SK-N-SH (cell line): ENCODE data around the gene BAIAP3. TPM values are rescaled to one million over a fixed set of nuclear protein-coding genes. Genes with fewer than 3 reads are reported as not detected.
A peak's percentile ranks its signal among the peaks of the same experiment; 100 is the strongest.

Source experiments
- CTCF ChIA-PET: fragments of 300-600, 350-600 bp; formaldehyde crosslinking; extraction: SDS; loops from one replicate; lab custom pipeline; 2021; lab: Yijun Ruan, JAX
- POLR2A ChIA-PET: fragments of 350-600 bp; sonication (Branson Sonifier 250); formaldehyde crosslinking; extraction: SDS; loops from one replicate; lab custom pipeline; 2020; ENCODE audit warnings: antibody characterized with exemption, inconsistent platforms; lab: Yijun Ruan, JAX
- DNase-seq: peaks from one replicate; pipeline ENCODE4 v3.0.0; 2012
- H2AFZ ChIP-seq: fragments of 200-600 bp; sonication (generic); 2 replicates; pipeline ENCODE4 v1.8.1; 2016; ENCODE audit warnings: antibody characterized with exemption, mild to moderate bottlenecking, low read depth
- H3F3A ChIP-seq: fragments of 200-600 bp; sonication (generic); replicated peaks from 2 replicates; pipeline ENCODE3; 2016; ENCODE audit warnings: antibody characterized with exemption, mild to moderate bottlenecking; ENCODE audit not compliant: insufficient read depth
- H3K27ac ChIP-seq, 2 experiments: fragments of 200-500 bp in 1 of 2; fragments of 200-600 bp in 1 of 2; sonication (Bioruptor generic) in 1 of 2; sonication (generic), shearing (Covaris generic) in 1 of 2; 2 replicates each; pipeline versions ENCODE4 v1.5.1 to v1.6.1; 2014 to 2016; ENCODE audit warnings: low read depth in 2 of 2, inconsistent platforms in 1 of 2, low read length in 1 of 2, mild to moderate bottlenecking in 1 of 2, mixed read lengths in 1 of 2
- H3K27me3 ChIP-seq: fragments of 200-600 bp; sonication (generic), shearing (Covaris generic); 2 replicates; pipeline ENCODE4 v1.6.1; 2016; ENCODE audit warnings: mixed run types; ENCODE audit not compliant: insufficient read depth
- H3K36me3 ChIP-seq, 2 experiments: fragments of 200-500 bp in 1 of 2; fragments of 200-600 bp in 1 of 2; sonication (Bioruptor generic) in 1 of 2; sonication (generic) in 1 of 2; replicated peaks in 1 of 2; 2 replicates each; pipeline versions ENCODE3 to v1.5.1; 2014 to 2016; ENCODE audit warnings: low read length in 1 of 2, mild to moderate bottlenecking in 1 of 2; ENCODE audit not compliant: insufficient read depth in 2 of 2, control insufficient read depth in 1 of 2
- H3K4me1 ChIP-seq, 2 experiments: fragments of 200-500 bp in 1 of 2; fragments of 200-600 bp in 1 of 2; sonication (Bioruptor generic) in 1 of 2; sonication (generic), shearing (Covaris generic) in 1 of 2; 2 replicates each; pipeline versions ENCODE4 v1.5.1 to v1.6.1; 2014 to 2016; ENCODE audit warnings: low read depth in 1 of 2, low read length in 1 of 2, mixed run types in 1 of 2; ENCODE audit not compliant: insufficient read depth in 2 of 2, control insufficient read depth in 1 of 2
- H3K4me2 ChIP-seq: fragments of 200-600 bp; sonication (generic), shearing (Covaris generic); 2 replicates; pipeline ENCODE4 v1.6.1; 2017; ENCODE audit warnings: mixed run types
- H3K4me3 ChIP-seq, 2 experiments: fragments of 200-500 bp in 1 of 2; fragments of 200-600 bp in 1 of 2; sonication (Bioruptor generic) in 1 of 2; sonication (generic), shearing (Covaris generic) in 1 of 2; 2 replicates each; pipeline versions ENCODE4 v1.5.1 to v1.8.1; 2014 to 2016; ENCODE audit warnings: low read depth in 2 of 2, inconsistent platforms in 1 of 2, low read length in 1 of 2, mild to moderate bottlenecking in 1 of 2, mixed read lengths in 1 of 2, moderate library complexity in 1 of 2
- H3K79me2 ChIP-seq: fragments of 200-600 bp; sonication (generic); 2 replicates; pipeline ENCODE4 v1.8.1; 2017; ENCODE audit warnings: mild to moderate bottlenecking; ENCODE audit not compliant: insufficient read depth
- H3K9ac ChIP-seq: fragments of 200-600 bp; sonication (generic); 2 replicates; pipeline ENCODE4 v1.6.1; 2017; ENCODE audit warnings: mixed run types
- H3K9me2 ChIP-seq: fragments of 200-600 bp; sonication (generic); 2 replicates; pipeline ENCODE4 v1.6.1; 2017; ENCODE audit warnings: mixed run types
- H3K9me3 ChIP-seq: fragments of 200-600 bp; sonication (generic); 2 replicates; pipeline ENCODE4 v1.6.1; 2017; ENCODE audit warnings: mixed run types, mild to moderate bottlenecking, moderate library complexity
- H4K20me1 ChIP-seq: fragments of 200-600 bp; sonication (generic); 2 replicates; pipeline ENCODE4 v1.6.1; 2017; ENCODE audit warnings: mild to moderate bottlenecking, mixed run types; ENCODE audit not compliant: insufficient read depth
- CTCF ChIP-seq: fragments of 200-600 bp; sonication (generic); IDR thresholded peaks from 2 replicates; pipeline ENCODE4 v1.6.1; 2017; ENCODE audit warnings: antibody characterized with exemption, mild to moderate bottlenecking, moderate library complexity
- ELF1 ChIP-seq: IDR thresholded peaks from 2 replicates; pipeline ENCODE4 v1.4.0; 2012
- EP300 ChIP-seq, 2 experiments: IDR thresholded peaks; 2 replicates each; pipeline versions ENCODE4 v1.4.0 to v1.6.1; 2012; ENCODE audit warnings: borderline replicate concordance in 1 of 2, low read depth in 1 of 2, low read length in 1 of 2
- FOSL2 ChIP-seq: IDR thresholded peaks from 2 replicates; pipeline ENCODE4 v1.4.0; 2012; ENCODE audit warnings: low read depth, mild to moderate bottlenecking, moderate library complexity, borderline replicate concordance
- FOXM1 ChIP-seq: IDR thresholded peaks from 2 replicates; pipeline ENCODE4 v1.4.0; 2012; ENCODE audit warnings: low read depth, mild to moderate bottlenecking
- GATA2 ChIP-seq: sonication (generic); formaldehyde crosslinking; IDR thresholded peaks from 2 replicates; pipeline ENCODE4 v1.5.0; 2020; ENCODE audit warnings: mild to moderate bottlenecking, missing genetic modification reagents
- JUND ChIP-seq: IDR thresholded peaks from 2 replicates; pipeline ENCODE4 v1.4.0; 2012
- MAX ChIP-seq: IDR thresholded peaks from 2 replicates; pipeline ENCODE4 v1.4.0; 2012; ENCODE audit warnings: low read depth
- MEF2A ChIP-seq: IDR thresholded peaks from 2 replicates; pipeline ENCODE4 v1.4.0; 2012; ENCODE audit warnings: low read depth, borderline replicate concordance
- MXI1 ChIP-seq: IDR thresholded peaks from 2 replicates; pipeline ENCODE4 v1.6.1; 2012; ENCODE audit warnings: mild to moderate bottlenecking, low read depth, low read length, improper control_type of control experiment
- PBX3 ChIP-seq: IDR thresholded peaks from 2 replicates; pipeline ENCODE4; 2012
- POLR2AphosphoS5 ChIP-seq: IDR thresholded peaks from 2 replicates; pipeline ENCODE4 v1.6.1; 2012; ENCODE audit warnings: low read depth, low read length
- RAD21 ChIP-seq: IDR thresholded peaks from 2 replicates; pipeline ENCODE4 v1.6.1; 2012; ENCODE audit warnings: mild to moderate bottlenecking, low read length
- RXRA ChIP-seq: IDR thresholded peaks from 2 replicates; pipeline ENCODE4 v1.4.0; 2012; ENCODE audit warnings: low read depth, mild to moderate bottlenecking, borderline replicate concordance
- SIN3A ChIP-seq: IDR thresholded peaks from 2 replicates; pipeline ENCODE4 v1.6.1; 2012; ENCODE audit warnings: low read depth, mild to moderate bottlenecking, low read length, moderate library complexity, borderline replicate concordance
- SMC3 ChIP-seq: IDR thresholded peaks from 2 replicates; pipeline ENCODE4 v1.6.1; 2012; ENCODE audit warnings: low read depth, low read length, improper control_type of control experiment
- TCF12 ChIP-seq: IDR thresholded peaks from 2 replicates; pipeline ENCODE4 v1.4.0; 2012
- TEAD4 ChIP-seq: IDR thresholded peaks from 2 replicates; pipeline ENCODE4 v1.4.0; 2012; ENCODE audit warnings: mild to moderate bottlenecking, borderline replicate concordance; ENCODE audit not compliant: insufficient read depth
- WGBS: methylation state at CpG from one replicate; pipeline ENCODE4 v1.1.6; 2017; ENCODE audit warnings: low lambda C conversion rate; 5-methylcytosine and 5-hydroxymethylcytosine counted together
- polyA plus RNA-seq, 3 experiments: library from polyadenylated mRNA; depleted of rRNA; stranded (reverse); fragments of >200 nt; gene quantifications; 2 replicates each; pipeline ENCODE4 v1.2.3, GENCODE V29; 2012

BAIAP3 gene
- polyA plus RNA-seq, 1 of the 3 experiments (the other 2 are of a cell fraction), result 1.1 TPM

GRCh38 chr16:1297018-1297696, 36.3 kb upstream of the BAIAP3 start:
- H3F3A ChIP-seq, result peaks cover 3% of the 10 kb centered on the region
- no peak for DNase-seq
- no peaks in the 10 kb centered on the region for H4K20me1 ChIP-seq
- WGBS, result 23% methylated on average over 6 of the region's 6 CpGs
- no peaks in the 10 kb centered on the region for H3K36me3 ChIP-seq
- H3K27ac ChIP-seq, result peak overlapping the region in 1 of 2 experiments; percentile 59; a peak in 2 of 4 replicates
- H3K4me2 ChIP-seq, result peak overlapping the region; percentile 13; the same call in 1 of the 2 replicates
- peak overlapping the region; percentile 35; the same call in 1 of the 2 replicates for H3K9ac ChIP-seq
- ChIA-PET CTCF (interaction anchor here (0.9 kb wide), 1 partner anchor 10 kb away, joined by 3 read pairs; no protein-coding TSS in a partner anchor), POLR2A (interaction anchor here (0.6 to 1.0 kb wide), 2 partner anchors 35 to 67 kb away, joined by 3 to 4 read pairs; no protein-coding TSS in a partner anchor)
- H3K27me3 ChIP-seq, result peaks cover 18% of the 10 kb centered on the region; the same call in 1 of the 2 replicates
- peak overlapping the region; percentile 53 for H2AFZ ChIP-seq
- 0 out of 4 replicates have a peak, but pooled peaks cover 0 to 3% of the 10 kb centered on the region in 2 experiments for H3K4me1 ChIP-seq
- H3K4me3 ChIP-seq, result no peak overlapping the region
- H3K9me3 ChIP-seq, result no peaks in the 10 kb centered on the region
- H3K79me2 ChIP-seq, result no peaks in the 10 kb centered on the region
- no peak for TF ChIP-seq MAX
- TF ChIP-seq RAD21, result no peak
- peak; percentile 66; the same call in 1 of the 2 replicates for TF ChIP-seq JUND
- TF ChIP-seq CTCF, result no peak
- peak; percentile 79 for TF ChIP-seq FOSL2
- 0 out of 2 replicates have a peak, but pooled peaks have one; percentile 25 for TF ChIP-seq FOXM1
- TF ChIP-seq ELF1, result peak; percentile 42; the same call in 1 of the 2 replicates
- 0 out of 4 replicates have a peak, but pooled peaks of 1 of the 2 experiments have one; percentile 29 for TF ChIP-seq EP300 (IDR thresholded peaks at IDR 0.05; ENCODE audit: borderline replicate concordance in 1 of 2, low read depth in 1 of 2, low read length in 1 of 2)
- TF ChIP-seq TCF12, result peak; percentile 74
- no peak for TF ChIP-seq POLR2AphosphoS5
- peak; percentile 28; the same call in 1 of the 2 replicates for TF ChIP-seq PBX3
- TF ChIP-seq RXRA, result no peak
- TF ChIP-seq, all 33 proteins: peak for 7
- H3K9me2 ChIP-seq, result no peaks in the 10 kb centered on the region

GRCh38 chr16:1298406-1298805, 35.0 kb upstream of the BAIAP3 start:
- H3K4me3 ChIP-seq, result no peak overlapping the region
- DNase-seq, result no peak
- 0 out of 4 replicates have a peak, but pooled peaks cover 0 to 3% of the 10 kb centered on the region in 2 experiments for H3K4me1 ChIP-seq
- POLR2A ChIA-PET, result no interaction called here
- no peak overlapping the region for H2AFZ ChIP-seq
- H3K27ac ChIP-seq, result no peak overlapping the region
- H3K4me2 ChIP-seq, result no peak overlapping the region
- H3K9me3 ChIP-seq, result no peaks in the 10 kb centered on the region
- CTCF ChIA-PET, result interaction anchor here (4.1 kb wide), 1 partner anchor 9 kb away, joined by 60 read pairs; no protein-coding TSS in a partner anchor
- TF ChIP-seq PBX3 (no peak), SMC3 (no peak), TEAD4 (no peak), MXI1 (no peak), MEF2A (no peak), SIN3A (no peak), ELF1 (no peak), GATA2 (no peak), TCF12 (no peak)
- H3K79me2 ChIP-seq, result no peaks in the 10 kb centered on the region
- H3K27me3 ChIP-seq, result peaks cover 17% of the 10 kb centered on the region; the same call in 1 of the 2 replicates
- no peaks in the 10 kb centered on the region for H3K36me3 ChIP-seq
- no peaks in the 10 kb centered on the region for H3K9me2 ChIP-seq
- H3F3A ChIP-seq, result peaks cover 3% of the 10 kb centered on the region
- H4K20me1 ChIP-seq, result no peaks in the 10 kb centered on the region
- no peak overlapping the region for H3K9ac ChIP-seq
- 85% methylated on average over 14 of the region's 14 CpGs for WGBS
